Spleen (tissue), 11 donors: Measurements from ENCODE around the gene KLK6. TPM values are rescaled to one million over a fixed set of nuclear protein-coding genes. Genes with fewer than 3 reads are reported as not detected.

Experiments
- DNase-seq: peaks from one replicate; pipeline ENCODE4 v3.0.0-alpha.2; 2020
- H3K27ac ChIP-seq, 8 donors: fragments of 200-600 bp; sonication (generic) in 7 of 8; 1 replicate in 4 of 8; 2 replicates in 4 of 8; pipeline versions ENCODE4 v1.5.0 to v1.8.0; 2016 to 2021; ENCODE audit warnings: inconsistent platforms in 4 of 8, mild to moderate bottlenecking in 4 of 8, moderate library complexity in 1 of 8
- H3K27me3 ChIP-seq, 7 donors: fragments of 200-600 bp; sonication (generic) in 6 of 7; replicated peaks in 1 of 7; 1 replicate in 4 of 7; 2 replicates in 3 of 7; pipeline versions ENCODE4 v1.5.0 to v1.8.0; 2016 to 2021; ENCODE audit warnings: inconsistent platforms in 3 of 7, mild to moderate bottlenecking in 1 of 7
- H3K36me3 ChIP-seq, 6 donors: fragments of 200-600 bp; sonication (generic) in 5 of 6; 1 replicate in 4 of 6; 2 replicates in 2 of 6; pipeline versions ENCODE4 v1.5.0 to v1.8.0; 2016 to 2021; ENCODE audit warnings: inconsistent platforms in 2 of 6
- H3K4me1 ChIP-seq, 6 donors: fragments of 200-600 bp; sonication (generic) in 5 of 6; 1 replicate in 3 of 6; 2 replicates in 3 of 6; pipeline versions ENCODE4 v1.5.0 to v1.8.0; 2016 to 2021; ENCODE audit warnings: inconsistent platforms in 3 of 6
- H3K4me3 ChIP-seq, 8 donors: fragments of 200-600 bp; sonication (generic) in 7 of 8; 1 replicate in 4 of 8; 2 replicates in 4 of 8; pipeline versions ENCODE4 v1.5.0 to v1.8.0; 2016 to 2021; ENCODE audit warnings: inconsistent platforms in 4 of 8, mild to moderate bottlenecking in 4 of 8, moderate library complexity in 2 of 8
- H3K9me3 ChIP-seq, 8 donors: fragments of 200-600 bp; sonication (generic) in 7 of 8; 1 replicate in 4 of 8; 2 replicates in 4 of 8; pipeline versions ENCODE4 v1.5.0 to v1.8.0; 2016 to 2021; ENCODE audit warnings: inconsistent platforms in 4 of 8
- POLR2A ChIP-seq, 3 donors: fragments of 450-650 bp; IDR thresholded peaks; one replicate each; pipeline ENCODE4 v1.5.1; 2017; ENCODE audit warnings: antibody characterized with exemption in 3 of 3, mild to moderate bottlenecking in 1 of 3
- POLR2AphosphoS5 ChIP-seq, 3 donors: sonication (generic); formaldehyde crosslinking; IDR thresholded peaks; one replicate each; pipeline ENCODE4 v1.5.1; 2017; ENCODE audit warnings: antibody characterized with exemption in 3 of 3
- WGBS, 5 donors: extraction: QIAGEN DNeasy Blood & Tissue Kit in 3 of 5; methylation state at CpG; one replicate each; pipeline versions ENCODE4 v1.1.5 to v1.1.7; 2013 to 2018; 5-methylcytosine and 5-hydroxymethylcytosine counted together
- intact Hi-C: fragments of 100-400 bp; cut with DNase I; formaldehyde crosslinking; loops from one replicate; pipeline ENCODE4 v1.15.0; 2023; ENCODE audit warnings: low total_unique reads
- polyA plus RNA-seq, 3 donors: library from polyadenylated mRNA; stranded (reverse); fragments of 200-250 nt; gene quantifications; one replicate each; pipeline ENCODE4 v1.2.1, GENCODE V29; 2013
- total RNA-seq, 7 donors: library from RNA; depleted of rRNA in 3 of 7; stranded (reverse); fragments of >200 nt in 3 of 7; fragmentation: NEBNext Ultra II Directional in 4 of 7; extraction: Animal tissue kit (Norgen Biotek cat#: 25700) in 4 of 7; gene quantifications; one replicate each; pipeline versions ENCODE4 v1.1.0 to v1.2.1, GENCODE V29; 2016 to 2021
- TF ChIP-seq, protein P1 (sequence below), 11 experiments: fragments of 200-600 bp in 7 of 11; fragments of 450-650 bp in 4 of 11; sonication (generic) in 4 of 11; IDR thresholded peaks in 8 of 11; conservative IDR thresholded peaks in 3 of 11; 1 replicate in 7 of 11; 2 replicates in 4 of 11; pipeline versions ENCODE4 v1.4.0 to v1.8.0; 2016 to 2021; ENCODE audit warnings: antibody characterized with exemption in 11 of 11, inconsistent platforms in 4 of 11, mild to moderate bottlenecking in 1 of 11
- donor health status: healthy with polysubstance abuse.
- donor health status: DM: no; HTN: no; CAD: no; lungs with moderate emphysema.
- donor health status: DM: no; HTN: no; CAD: no.
- donor health status: Bipolar disorder and iron deficiency.
- donor health status: healthy.
- donor health status: DM: no; HTN: no; CAD: no.
- donor health status: DM: yes; HTN: yes; CAD: no.

KLK6 gene
- total and polyA plus RNA-seq, 10 donors, result 0.43 to 9.5 (median 2.8) TPM; not detected in 1

DNA sequence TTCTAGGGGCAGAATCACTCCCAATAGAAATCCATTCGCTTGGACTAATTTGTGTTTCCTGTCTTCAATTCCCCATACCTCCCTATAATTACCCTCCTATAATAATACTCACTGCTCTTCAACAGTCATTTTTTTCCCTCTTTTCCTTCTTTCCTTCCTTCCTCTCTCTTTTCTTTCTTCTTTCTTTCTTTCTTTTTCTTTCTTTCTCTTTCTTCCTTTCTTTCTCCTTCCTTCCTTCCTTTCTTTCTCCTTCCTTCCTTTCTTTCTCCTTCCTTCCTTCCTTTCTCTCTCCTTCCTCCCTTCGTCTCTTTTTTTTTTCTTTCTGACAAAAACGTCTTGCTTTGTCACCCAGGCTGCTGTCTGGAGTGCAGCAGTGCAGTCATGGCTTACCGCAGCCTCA, 24.6 kb downstream of the KLK6 start:
- TF ChIP-seq POLR2AphosphoS5 (IDR thresholded peaks at IDR 0.05) (no peak), POLR2A (IDR thresholded peaks at IDR 0.05) (no peak)
- TF ChIP-seq, protein P1, sequence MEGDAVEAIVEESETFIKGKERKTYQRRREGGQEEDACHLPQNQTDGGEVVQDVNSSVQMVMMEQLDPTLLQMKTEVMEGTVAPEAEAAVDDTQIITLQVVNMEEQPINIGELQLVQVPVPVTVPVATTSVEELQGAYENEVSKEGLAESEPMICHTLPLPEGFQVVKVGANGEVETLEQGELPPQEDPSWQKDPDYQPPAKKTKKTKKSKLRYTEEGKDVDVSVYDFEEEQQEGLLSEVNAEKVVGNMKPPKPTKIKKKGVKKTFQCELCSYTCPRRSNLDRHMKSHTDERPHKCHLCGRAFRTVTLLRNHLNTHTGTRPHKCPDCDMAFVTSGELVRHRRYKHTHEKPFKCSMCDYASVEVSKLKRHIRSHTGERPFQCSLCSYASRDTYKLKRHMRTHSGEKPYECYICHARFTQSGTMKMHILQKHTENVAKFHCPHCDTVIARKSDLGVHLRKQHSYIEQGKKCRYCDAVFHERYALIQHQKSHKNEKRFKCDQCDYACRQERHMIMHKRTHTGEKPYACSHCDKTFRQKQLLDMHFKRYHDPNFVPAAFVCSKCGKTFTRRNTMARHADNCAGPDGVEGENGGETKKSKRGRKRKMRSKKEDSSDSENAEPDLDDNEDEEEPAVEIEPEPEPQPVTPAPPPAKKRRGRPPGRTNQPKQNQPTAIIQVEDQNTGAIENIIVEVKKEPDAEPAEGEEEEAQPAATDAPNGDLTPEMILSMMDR (IDR thresholded peaks at IDR 0.05 in 8 of 11, conservative IDR thresholded peaks at IDR 0.05 in 3 of 11), result no peak
- Histone ChIP-seq H3K27me3 (peaks cover 0 to 28% (median 0%) of the 10 kb centered on the region in 7 donors), H3K9me3 (peaks cover 0 to 10% (median 0%) of the 10 kb centered on the region in 8 donors), H3K4me1 (no peaks in the 10 kb centered on the region), H3K36me3 (no peaks in the 10 kb centered on the region), H3K4me3 (no peak overlapping the region), H3K27ac (no peak overlapping the region)
- WGBS, 5 donors, result 56 to 68% (median 61%) methylated on average over 4 of the region's 4 CpGs
- intact Hi-C loops, result no loop called here
- no peak for DNase-seq

DNA sequence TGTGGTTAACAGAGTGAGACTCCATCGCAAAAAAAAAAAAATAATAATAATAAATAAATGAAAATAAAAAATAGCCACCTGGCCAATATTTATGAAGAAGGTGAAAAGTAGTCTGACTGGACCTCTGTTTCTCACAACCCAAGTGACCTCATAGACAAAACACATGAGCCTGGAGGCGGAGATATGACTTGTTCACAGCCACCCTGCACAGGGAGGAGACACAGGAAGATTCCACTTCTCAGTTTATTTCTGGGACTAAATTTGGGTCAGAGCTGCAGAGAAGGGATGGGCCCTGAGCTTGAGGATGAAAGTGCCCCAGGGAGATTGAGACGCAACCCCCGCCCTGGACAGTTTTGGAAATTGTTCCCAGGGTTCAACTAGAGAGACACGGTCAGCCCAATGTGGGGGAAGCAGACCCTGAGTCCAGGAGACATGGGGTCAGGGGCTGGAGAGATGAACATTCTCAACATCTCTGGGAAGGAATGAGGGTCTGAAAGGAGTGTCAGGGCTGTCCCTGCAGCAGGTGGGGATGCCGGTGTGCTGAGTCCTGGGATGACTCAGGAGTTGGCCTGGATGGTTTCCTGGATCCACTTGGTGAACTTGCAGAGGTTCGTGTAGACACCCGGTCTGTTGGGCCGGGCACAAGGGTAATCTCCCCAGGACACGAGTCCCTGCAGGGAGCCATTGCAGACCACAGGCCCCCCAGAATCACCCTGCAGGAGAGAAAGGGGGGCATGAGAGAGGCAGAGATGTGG, 26.1 kb downstream of the KLK6 start:
- no peak overlapping the region for H3K4me3 ChIP-seq
- H3K27me3 ChIP-seq, result peaks cover 0 to 31% (median 0%) of the 10 kb centered on the region in 7 donors
- intact Hi-C loops, result no loop called here
- no peaks in the 10 kb centered on the region for H3K36me3 ChIP-seq
- H3K4me1 ChIP-seq, result no peaks in the 10 kb centered on the region
- TF ChIP-seq POLR2AphosphoS5 (IDR thresholded peaks at IDR 0.05) (no peak), POLR2A (IDR thresholded peaks at IDR 0.05) (no peak)
- TF ChIP-seq, protein P1 (IDR thresholded peaks at IDR 0.05 in 8 of 11, conservative IDR thresholded peaks at IDR 0.05 in 3 of 11), result no peak
- peaks cover 0 to 15% (median 6%) of the 10 kb centered on the region in 8 donors for H3K9me3 ChIP-seq
- WGBS, 5 donors, result 75 to 85% (median 78%) methylated on average over 9 to 10 of the region's 10 CpGs
- no peak for DNase-seq
- no peak overlapping the region for H3K27ac ChIP-seq

DNA sequence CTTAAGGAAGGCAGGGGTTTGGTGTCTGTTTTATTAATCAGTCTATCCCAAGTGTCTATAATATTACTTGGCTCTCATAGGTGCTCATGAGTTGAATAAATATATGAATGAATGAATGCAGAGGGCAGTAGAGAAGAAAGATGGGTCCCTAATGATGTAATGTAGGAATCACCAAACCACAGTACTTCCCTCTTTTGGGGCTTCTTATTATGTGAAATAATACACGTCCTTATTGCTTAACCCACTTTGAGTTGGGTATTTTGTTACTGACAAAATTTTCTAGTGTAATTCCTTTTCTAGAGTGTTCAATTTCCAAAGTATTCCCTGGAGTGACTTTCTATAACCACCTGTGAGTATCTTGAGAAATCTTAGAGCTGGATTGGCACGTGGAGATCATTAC, 29.8 kb downstream of the KLK6 start:
- no peaks in the 10 kb centered on the region for H3K4me1 ChIP-seq
- H3K27ac ChIP-seq, result no peak overlapping the region
- DNase-seq, result no peak
- H3K36me3 ChIP-seq, result no peaks in the 10 kb centered on the region
- H3K4me3 ChIP-seq, result no peak overlapping the region
- 48 to 67% (median 60%) methylated on average over 2 of the region's 2 CpGs for WGBS, 5 donors
- intact Hi-C loops, result no loop called here
- TF ChIP-seq, protein P1 (IDR thresholded peaks at IDR 0.05 in 8 of 11, conservative IDR thresholded peaks at IDR 0.05 in 3 of 11), result no peak
- TF ChIP-seq POLR2A (IDR thresholded peaks at IDR 0.05), result no peak
- TF ChIP-seq POLR2AphosphoS5 (IDR thresholded peaks at IDR 0.05), result no peak
- peaks cover 0 to 43% (median 0%) of the 10 kb centered on the region in 7 donors for H3K27me3 ChIP-seq
- peaks cover 0 to 15% (median 6%) of the 10 kb centered on the region in 8 donors for H3K9me3 ChIP-seq

DNA sequence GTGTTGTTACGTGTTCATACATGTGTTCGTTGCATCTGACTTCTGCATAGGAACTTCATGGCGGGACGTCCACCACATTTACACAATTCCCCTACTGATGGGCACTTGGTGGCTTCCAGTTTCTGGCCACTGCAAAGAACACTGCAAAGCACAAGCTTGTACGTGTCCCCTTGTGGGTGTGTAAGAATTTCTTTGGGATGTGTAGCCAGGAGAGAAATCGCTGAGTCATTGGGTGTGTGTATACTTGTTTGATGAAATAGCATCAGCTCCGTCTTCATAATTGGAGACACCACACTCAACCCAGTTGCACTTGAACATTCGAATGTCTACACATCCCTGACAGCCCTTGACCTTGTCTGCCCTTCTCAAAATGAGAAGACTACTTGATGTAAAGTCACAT, 35.8 kb downstream of the KLK6 start:
- TF ChIP-seq POLR2A (IDR thresholded peaks at IDR 0.05), result no peak
- TF ChIP-seq, protein P1 (IDR thresholded peaks at IDR 0.05 in 8 of 11, conservative IDR thresholded peaks at IDR 0.05 in 3 of 11), result no peak
- TF ChIP-seq POLR2AphosphoS5 (IDR thresholded peaks at IDR 0.05), result no peak
- peaks cover 0 to 7% (median 0%) of the 10 kb centered on the region in 6 donors for H3K4me1 ChIP-seq
- peaks cover 0 to 85% (median 0%) of the 10 kb centered on the region in 7 donors for H3K27me3 ChIP-seq
- no peak for DNase-seq
- H3K36me3 ChIP-seq, result no peaks in the 10 kb centered on the region
- intact Hi-C loops, result no loop called here
- WGBS, 5 donors, result 69 to 77% (median 75%) methylated on average over 8 of the region's 8 CpGs
- H3K4me3 ChIP-seq, result no peak overlapping the region
- no peak overlapping the region for H3K27ac ChIP-seq
- H3K9me3 ChIP-seq, result no peaks in the 10 kb centered on the region
